Ishikawa (cell line): ENCODE measurements around the gene PHGDH.

Experiments used
- CREB1 ChIP-seq: IDR thresholded peaks from 2 replicates; pipeline ENCODE4 v1.6.1; 2012; ENCODE audit warnings: low read depth
- EP300 ChIP-seq: IDR thresholded peaks from 2 replicates; pipeline ENCODE4 v1.6.1; 2012; ENCODE audit warnings: borderline replicate concordance
- TF ChIP-seq, protein P1 (sequence below): IDR thresholded peaks from 2 replicates; pipeline ENCODE4 v1.6.1; 2012; ENCODE audit warnings: low read depth, mild to moderate bottlenecking

DNA sequence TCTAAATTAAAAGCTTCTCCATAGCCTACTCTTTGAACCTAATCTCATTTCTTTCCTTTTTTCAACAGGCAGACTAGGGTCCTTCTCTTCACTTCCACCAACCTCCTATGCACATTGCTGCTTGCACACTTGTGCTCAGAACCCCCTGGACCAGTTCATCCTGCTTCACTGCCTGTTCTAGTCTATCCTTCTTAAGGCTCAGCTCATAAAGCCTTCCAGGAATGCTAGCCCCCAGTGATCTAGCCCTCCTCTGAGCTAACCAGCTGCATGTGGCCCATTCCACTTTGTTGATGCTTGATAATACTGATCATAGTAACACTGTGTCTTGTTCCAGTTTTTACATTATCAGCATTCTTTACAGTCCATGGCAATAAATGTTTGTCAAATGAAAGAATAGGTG is 22.9 kb upstream of the PHGDH start:
- TF ChIP-seq CREB1: no peak
- TF ChIP-seq EP300: no peak
- TF ChIP-seq, protein P1, sequence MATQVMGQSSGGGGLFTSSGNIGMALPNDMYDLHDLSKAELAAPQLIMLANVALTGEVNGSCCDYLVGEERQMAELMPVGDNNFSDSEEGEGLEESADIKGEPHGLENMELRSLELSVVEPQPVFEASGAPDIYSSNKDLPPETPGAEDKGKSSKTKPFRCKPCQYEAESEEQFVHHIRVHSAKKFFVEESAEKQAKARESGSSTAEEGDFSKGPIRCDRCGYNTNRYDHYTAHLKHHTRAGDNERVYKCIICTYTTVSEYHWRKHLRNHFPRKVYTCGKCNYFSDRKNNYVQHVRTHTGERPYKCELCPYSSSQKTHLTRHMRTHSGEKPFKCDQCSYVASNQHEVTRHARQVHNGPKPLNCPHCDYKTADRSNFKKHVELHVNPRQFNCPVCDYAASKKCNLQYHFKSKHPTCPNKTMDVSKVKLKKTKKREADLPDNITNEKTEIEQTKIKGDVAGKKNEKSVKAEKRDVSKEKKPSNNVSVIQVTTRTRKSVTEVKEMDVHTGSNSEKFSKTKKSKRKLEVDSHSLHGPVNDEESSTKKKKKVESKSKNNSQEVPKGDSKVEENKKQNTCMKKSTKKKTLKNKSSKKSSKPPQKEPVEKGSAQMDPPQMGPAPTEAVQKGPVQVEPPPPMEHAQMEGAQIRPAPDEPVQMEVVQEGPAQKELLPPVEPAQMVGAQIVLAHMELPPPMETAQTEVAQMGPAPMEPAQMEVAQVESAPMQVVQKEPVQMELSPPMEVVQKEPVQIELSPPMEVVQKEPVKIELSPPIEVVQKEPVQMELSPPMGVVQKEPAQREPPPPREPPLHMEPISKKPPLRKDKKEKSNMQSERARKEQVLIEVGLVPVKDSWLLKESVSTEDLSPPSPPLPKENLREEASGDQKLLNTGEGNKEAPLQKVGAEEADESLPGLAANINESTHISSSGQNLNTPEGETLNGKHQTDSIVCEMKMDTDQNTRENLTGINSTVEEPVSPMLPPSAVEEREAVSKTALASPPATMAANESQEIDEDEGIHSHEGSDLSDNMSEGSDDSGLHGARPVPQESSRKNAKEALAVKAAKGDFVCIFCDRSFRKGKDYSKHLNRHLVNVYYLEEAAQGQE: no peak
